Lung (tissue), 12 donors: ENCODE results near the gene TMEM37. TPM values are rescaled to one million over a fixed set of nuclear protein-coding genes. Genes with fewer than 3 reads are reported as not detected.

Experiments
- ATAC-seq: fragments of 200-7000 bp; cut with Tn5 transposase; one replicate; pipeline ENCODE4 v1.9.1; 2020; ENCODE audit warnings: moderate number of reproducible peaks; ENCODE audit not compliant: insufficient read depth, low FRiP score
- DNase-seq, 3 donors: peaks; one replicate each; pipeline ENCODE4 v3.0.0-alpha.2; 2013 to 2017
- H3K27ac ChIP-seq, 2 donors: one replicate each; pipeline ENCODE4 v1.5.1; 2013; ENCODE audit warnings: mild to moderate bottlenecking in 2 of 2, moderate library complexity in 2 of 2, control low read depth in 1 of 2, inconsistent platforms in 1 of 2, low read depth in 1 of 2, low read length in 1 of 2
- H3K27me3 ChIP-seq, 3 donors: one replicate each; pipeline ENCODE4 v1.5.1; 2013; ENCODE audit warnings: low read length in 2 of 3; ENCODE audit not compliant: control insufficient read depth in 3 of 3, insufficient read depth in 3 of 3
- H3K36me3 ChIP-seq, 4 donors: one replicate each; pipeline ENCODE4 v1.5.1; 2013; ENCODE audit warnings: low read length in 4 of 4, mild to moderate bottlenecking in 1 of 4, moderate library complexity in 1 of 4; ENCODE audit not compliant: control insufficient read depth in 4 of 4, insufficient read depth in 4 of 4
- H3K4me1 ChIP-seq, 5 donors: one replicate each; pipeline ENCODE4 v1.5.1; 2013; ENCODE audit warnings: low read length in 5 of 5, mild to moderate bottlenecking in 2 of 5, moderate library complexity in 1 of 5; ENCODE audit not compliant: control insufficient read depth in 5 of 5, insufficient read depth in 5 of 5
- H3K4me3 ChIP-seq: one replicate; pipeline ENCODE4 v1.5.1; 2013; ENCODE audit warnings: mild to moderate bottlenecking, control low read depth, moderate library complexity
- H3K9ac ChIP-seq, 2 donors: one replicate each; pipeline ENCODE4 v1.5.1; 2013; ENCODE audit warnings: low read length in 2 of 2, control low read depth in 1 of 2; ENCODE audit not compliant: insufficient read depth in 1 of 2
- H3K9me3 ChIP-seq, 4 donors: one replicate each; pipeline ENCODE4 v1.5.1; 2013; ENCODE audit warnings: low read length in 3 of 4, mild to moderate bottlenecking in 1 of 4, moderate library complexity in 1 of 4; ENCODE audit not compliant: control insufficient read depth in 4 of 4, insufficient read depth in 3 of 4
- CTCF ChIP-seq: IDR thresholded peaks from 2 replicates; pipeline ENCODE4 v1.5.1; 2012; ENCODE audit warnings: mild to moderate bottlenecking; ENCODE audit errors: control extremely low read depth, extremely low read depth
- WGBS, 2 donors: extraction: QIAGEN DNeasy Blood & Tissue Kit; methylation state at CpG; one replicate each; pipeline ENCODE4 v1.1.7; 2013; 5-methylcytosine and 5-hydroxymethylcytosine counted together
- polyA plus RNA-seq, 2 donors: library from polyadenylated mRNA; stranded (reverse); fragments of 200-250 nt; gene quantifications; one replicate each; pipeline ENCODE4 v1.2.1, GENCODE V29; 2013
- total RNA-seq, 2 donors: library from RNA; depleted of rRNA in 1 of 2; stranded (reverse); fragments of >200 nt in 1 of 2; gene quantifications; one replicate each; pipeline ENCODE4 v1.2.1, GENCODE V29; 2014 to 2021
- donor health status: control.
- donor health status: control.
- donor health status: Bipolar disorder and iron deficiency.
- donor health status: healthy.
- donor health status: DM: yes; HTN: yes; CAD: no.

TMEM37 gene
- total and polyA plus RNA-seq, 4 donors: 9.9 to 14.3 (median 12.1) TPM

DNA sequence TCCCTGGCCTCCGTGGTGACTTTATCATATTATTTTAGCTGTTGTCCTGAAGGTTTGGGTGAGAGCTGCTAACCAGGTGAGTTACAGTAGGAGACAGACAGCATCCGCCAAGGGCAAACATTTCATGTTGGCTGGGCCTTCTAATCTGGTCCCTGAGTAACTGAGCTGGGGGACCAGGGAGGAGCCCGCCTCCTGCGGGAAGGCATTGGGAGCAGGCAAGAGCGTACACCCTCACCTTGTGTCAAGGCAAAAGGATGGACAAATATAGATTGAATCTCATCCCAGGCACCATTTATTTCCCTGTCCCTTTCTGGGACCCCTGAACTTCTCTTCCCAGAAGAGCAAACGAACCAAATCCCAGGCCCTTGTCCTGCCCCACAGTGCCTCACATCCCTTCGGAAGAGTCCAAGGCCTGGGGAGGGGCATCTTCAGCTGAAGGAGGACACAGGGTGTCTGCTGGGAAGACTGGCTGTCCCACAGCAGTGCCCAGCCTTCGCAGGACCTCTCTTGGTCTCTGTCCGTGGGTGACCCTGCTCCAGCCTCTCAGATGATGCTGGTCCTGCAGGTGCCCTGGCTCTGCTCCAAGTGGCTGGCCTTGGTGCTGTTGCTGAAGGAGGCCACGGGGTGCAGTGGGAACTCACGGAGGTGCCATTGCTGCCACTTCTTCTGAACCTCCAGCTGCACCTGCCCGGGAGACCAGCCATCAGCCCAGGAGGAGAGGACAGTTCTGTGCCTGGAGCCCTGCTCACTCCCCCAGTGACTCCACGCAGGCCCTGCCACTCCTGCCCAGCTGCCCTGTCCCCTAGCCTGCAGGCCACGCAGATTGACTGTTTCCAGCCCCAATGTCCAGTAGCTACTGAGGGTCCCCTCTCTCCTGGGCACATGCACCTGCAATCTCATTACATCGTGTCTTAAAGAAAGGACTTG, 8.2 kb downstream of the TMEM37 start:
- no peak for TF ChIP-seq CTCF
- DNase-seq (no peak), ATAC-seq (no peak)
- H3K9me3 ChIP-seq: no peaks in the 10 kb centered on the region
- H3K4me3 ChIP-seq: no peak overlapping the region
- H3K27ac ChIP-seq: peak overlapping the region in 1 of 2 donors; percentile 6
- peaks cover 0 to 10% (median 4%) of the 10 kb centered on the region in 4 donors for H3K36me3 ChIP-seq
- no peaks in the 10 kb centered on the region for H3K27me3 ChIP-seq
- no peak overlapping the region for H3K9ac ChIP-seq
- WGBS, 2 donors: 80 to 84% methylated on average over 15 of the region's 15 CpGs
- peaks cover 0 to 10% (median 7%) of the 10 kb centered on the region in 5 donors for H3K4me1 ChIP-seq

DNA sequence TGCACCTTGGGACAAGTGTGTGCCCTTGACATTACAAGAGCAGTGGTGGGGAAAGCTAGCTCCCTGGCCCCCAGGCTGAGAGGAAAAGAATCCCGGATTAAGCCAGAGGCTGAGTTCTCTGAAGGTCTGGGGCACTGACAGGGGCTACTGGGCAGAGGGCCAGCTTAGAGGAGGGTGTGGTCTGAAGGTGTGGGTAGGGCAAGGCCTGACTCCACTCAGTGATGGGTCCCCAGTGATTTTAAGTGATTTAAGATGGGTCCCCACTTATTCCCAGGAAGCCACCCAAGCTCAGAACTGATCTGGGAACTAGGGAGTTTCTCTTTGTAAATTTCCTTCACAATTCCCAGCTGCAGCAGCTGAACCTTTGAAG, 8.8 kb downstream of the TMEM37 start:
- Histone ChIP-seq H3K4me1 (peaks cover 0 to 12% (median 3%) of the 10 kb centered on the region in 5 donors), H3K27ac (peak overlapping the region in 1 of 2 donors; percentile 6), H3K36me3 (peaks cover 0 to 10% (median 4%) of the 10 kb centered on the region in 4 donors), H3K4me3 (no peak overlapping the region), H3K9me3 (no peaks in the 10 kb centered on the region), H3K27me3 (no peaks in the 10 kb centered on the region), H3K9ac (no peak overlapping the region)
- TF ChIP-seq CTCF: no peak
- ATAC-seq: no peak
- 35 to 55% methylated on average over 1 of the region's 1 CpG for WGBS, 2 donors
- DNase-seq: peak in 2 of 3 donors; percentile 31 to 32

DNA sequence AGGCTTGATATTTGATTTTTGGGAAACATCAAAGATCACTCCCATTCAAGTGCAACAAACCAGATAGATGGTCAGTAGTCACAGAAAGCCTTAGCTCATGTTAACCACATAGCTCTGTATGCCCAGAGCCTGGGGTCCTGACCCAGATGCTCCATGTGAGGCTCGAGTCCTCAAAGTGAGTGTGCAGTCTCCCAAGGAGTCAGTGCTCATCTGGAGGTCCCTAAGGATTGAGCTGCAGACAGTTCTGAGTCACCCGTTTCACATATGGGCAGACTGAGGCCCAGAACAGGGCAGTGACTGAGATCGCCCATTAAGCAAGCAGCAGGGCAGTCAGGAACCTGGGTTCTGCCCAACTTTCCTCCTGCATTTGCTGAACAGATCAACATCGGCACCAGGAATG, 9.2 kb downstream of the TMEM37 start:
- Histone ChIP-seq H3K27ac (peak overlapping the region in 1 of 2 donors; percentile 13), H3K27me3 (no peaks in the 10 kb centered on the region)

More for the DNA sequence above, 9.2 kb downstream of the TMEM37 start:
- no peak overlapping the region for H3K4me3 ChIP-seq
- TF ChIP-seq CTCF: no peak
- H3K9ac ChIP-seq: no peak overlapping the region
- H3K9me3 ChIP-seq: no peaks in the 10 kb centered on the region
- DNase-seq (no peak), ATAC-seq (no peak)
- H3K4me1 ChIP-seq: peaks cover 0 to 8% (median 0%) of the 10 kb centered on the region in 5 donors
- H3K36me3 ChIP-seq: peaks cover 0 to 10% (median 4%) of the 10 kb centered on the region in 4 donors
- 87 to 89% methylated on average over 4 of the region's 4 CpGs for WGBS, 2 donors
